GM12875 (cell line): ENCODE measurements around the gene MS4A15.
"Not testable (repeated sequence)": the region's sequence is repeated elsewhere in the genome, so short reads cannot be mapped to it uniquely, and the experiment has no call there.

ENCODE experiments used
- H3K4me3 ChIP-seq: one replicate; pipeline ENCODE4 v1.5.1; 2011; ENCODE audit warnings: low read depth, low read length, control low read depth
- TF ChIP-seq, protein P1 (sequence below): IDR thresholded peaks from 2 replicates; pipeline ENCODE4 v1.5.1; 2011; ENCODE audit warnings: low read depth, mild to moderate bottlenecking, control low read depth, inconsistent platforms, low read length, moderate library complexity, borderline replicate concordance; ENCODE audit not compliant: insufficient read depth

Gene MS4A15

DNA sequence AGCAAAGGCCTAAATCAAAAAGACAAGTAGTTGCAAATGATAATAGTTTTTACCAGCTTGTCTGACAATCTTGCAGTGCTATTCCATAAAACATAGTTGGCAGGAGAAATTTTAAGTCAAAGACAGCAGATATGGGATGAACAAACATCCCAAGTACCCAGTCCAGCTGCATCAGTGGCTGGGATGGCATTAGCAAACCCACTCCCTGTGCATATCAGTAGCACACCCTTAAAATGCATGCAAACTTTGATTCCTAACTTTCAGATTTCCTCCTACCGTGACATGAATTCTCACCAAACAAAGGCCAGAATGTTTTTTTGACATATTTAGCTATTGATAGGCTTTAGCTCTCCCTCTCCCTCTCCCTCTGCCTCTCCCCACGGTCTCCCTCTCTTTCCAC is 57.4 kb downstream of the MS4A15 start:
- no peak overlapping the region for H3K4me3 ChIP-seq
- TF ChIP-seq, protein P1, sequence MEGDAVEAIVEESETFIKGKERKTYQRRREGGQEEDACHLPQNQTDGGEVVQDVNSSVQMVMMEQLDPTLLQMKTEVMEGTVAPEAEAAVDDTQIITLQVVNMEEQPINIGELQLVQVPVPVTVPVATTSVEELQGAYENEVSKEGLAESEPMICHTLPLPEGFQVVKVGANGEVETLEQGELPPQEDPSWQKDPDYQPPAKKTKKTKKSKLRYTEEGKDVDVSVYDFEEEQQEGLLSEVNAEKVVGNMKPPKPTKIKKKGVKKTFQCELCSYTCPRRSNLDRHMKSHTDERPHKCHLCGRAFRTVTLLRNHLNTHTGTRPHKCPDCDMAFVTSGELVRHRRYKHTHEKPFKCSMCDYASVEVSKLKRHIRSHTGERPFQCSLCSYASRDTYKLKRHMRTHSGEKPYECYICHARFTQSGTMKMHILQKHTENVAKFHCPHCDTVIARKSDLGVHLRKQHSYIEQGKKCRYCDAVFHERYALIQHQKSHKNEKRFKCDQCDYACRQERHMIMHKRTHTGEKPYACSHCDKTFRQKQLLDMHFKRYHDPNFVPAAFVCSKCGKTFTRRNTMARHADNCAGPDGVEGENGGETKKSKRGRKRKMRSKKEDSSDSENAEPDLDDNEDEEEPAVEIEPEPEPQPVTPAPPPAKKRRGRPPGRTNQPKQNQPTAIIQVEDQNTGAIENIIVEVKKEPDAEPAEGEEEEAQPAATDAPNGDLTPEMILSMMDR = no peak

DNA sequence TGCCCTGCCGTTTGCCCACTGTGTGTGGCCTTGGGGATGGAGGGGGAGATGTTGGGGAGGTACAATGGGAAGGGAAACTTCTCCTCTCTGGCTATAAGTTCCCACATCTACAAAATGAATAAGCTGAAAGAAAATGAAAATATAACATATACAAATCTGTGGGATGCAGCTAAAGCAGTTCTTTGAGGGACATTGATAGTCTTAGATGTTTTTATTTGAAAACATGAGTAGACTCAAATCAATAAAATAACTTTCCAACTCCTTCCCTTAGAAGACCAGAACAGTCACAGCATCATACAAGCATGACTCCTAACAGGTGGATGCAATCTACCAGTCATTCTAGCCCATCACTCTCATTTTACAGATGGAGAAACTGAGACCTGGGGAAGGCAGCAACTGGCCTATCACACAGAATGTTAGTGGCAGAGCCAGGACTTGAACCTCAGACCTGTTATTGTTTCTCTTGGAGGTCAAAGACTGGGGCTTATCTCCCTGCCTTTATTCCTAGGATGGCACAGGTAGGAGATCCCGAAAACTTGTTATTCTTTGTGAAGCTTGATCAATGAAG is 60.0 kb downstream of the MS4A15 start:
- H3K4me3 ChIP-seq = no peak overlapping the region
- TF ChIP-seq, protein P1 = no peak

DNA sequence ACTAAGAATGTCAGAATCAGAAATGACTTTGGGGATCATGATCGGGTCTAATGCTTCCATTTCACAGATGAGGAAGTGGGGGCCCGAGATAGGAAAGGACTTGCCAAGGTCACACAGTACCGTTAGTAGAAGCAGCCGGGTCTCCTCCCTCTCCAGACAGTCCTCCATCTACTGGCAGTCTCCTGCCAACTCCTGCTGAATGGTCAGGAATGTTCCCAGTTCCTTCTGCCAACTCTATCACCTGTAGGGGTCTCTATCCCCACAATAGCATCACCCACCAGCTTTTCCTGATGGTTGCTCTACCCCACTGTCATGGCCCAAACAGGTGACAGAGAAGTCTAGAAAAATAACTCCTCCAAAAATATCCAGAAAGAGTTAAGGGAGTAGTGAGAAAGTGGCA is 61.4 kb downstream of the MS4A15 start:
- TF ChIP-seq, protein P1 = no peak
- no peak overlapping the region for H3K4me3 ChIP-seq

DNA sequence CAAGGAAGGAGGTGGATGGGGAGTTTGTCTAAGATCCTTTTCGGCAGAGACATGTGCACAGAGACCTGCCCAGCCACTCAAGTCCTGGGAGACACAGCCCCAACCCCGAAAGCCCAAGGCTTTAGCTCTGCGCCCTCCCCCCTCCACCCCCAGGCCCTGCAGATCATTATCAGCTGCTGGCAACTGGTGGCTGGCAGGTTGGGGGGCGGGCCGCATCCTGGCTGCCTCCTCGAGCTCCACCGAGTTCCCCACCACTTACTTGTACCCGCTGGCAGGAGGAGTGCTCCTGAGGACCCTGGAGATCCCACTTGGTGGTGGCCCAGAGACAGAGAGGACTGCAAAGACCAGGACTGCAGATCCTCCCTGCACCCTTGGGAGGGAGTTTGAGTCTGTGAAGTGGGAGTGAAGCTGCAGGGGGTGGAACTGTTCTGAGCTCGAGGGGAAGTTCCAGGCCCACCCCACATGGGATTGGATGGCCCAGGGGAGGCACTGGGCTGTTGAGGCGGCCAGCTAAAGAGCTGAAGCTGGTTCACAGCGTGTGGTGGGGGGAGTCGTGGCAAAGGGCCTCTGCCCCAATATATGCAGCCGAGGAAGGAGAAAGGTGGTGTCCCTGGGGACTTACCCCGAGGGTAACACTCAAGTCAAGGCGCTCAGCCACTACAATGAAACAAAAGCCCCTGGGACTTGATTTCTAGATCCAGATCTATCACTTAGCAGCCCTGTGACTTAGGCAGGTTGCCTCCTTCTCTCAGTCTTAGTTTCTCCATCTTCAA is 65.3 kb downstream of the MS4A15 start:
- no peak overlapping the region for H3K4me3 ChIP-seq
- TF ChIP-seq, protein P1 = no peak

DNA sequence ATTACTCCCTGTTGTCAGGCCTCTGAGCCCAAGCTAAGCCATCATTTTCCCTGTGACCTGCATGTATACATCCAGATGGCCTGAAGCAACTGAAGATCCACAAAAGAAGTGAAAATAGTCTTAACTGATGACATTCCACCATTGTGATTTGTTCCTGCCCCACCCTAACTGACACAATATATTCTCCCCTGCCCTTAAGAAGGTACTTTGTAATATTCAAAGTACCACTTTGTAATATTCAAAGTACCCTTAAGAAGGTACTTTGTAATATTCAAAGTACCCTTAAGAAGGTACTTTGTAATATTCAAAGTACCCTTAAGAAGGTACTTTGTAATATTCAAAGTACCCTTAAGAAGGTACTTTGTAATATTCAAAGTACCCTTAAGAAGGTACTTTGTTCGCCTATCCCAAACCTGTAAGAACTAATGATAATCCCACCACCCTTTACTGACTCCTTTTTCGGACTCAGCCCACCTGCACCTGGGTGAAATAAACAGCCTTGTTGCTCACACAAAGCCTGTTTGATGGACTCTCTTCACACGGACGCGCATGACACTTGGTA is 67.2 kb downstream of the MS4A15 start:
- H3K4me3 ChIP-seq = not testable (repeated sequence)

DNA sequence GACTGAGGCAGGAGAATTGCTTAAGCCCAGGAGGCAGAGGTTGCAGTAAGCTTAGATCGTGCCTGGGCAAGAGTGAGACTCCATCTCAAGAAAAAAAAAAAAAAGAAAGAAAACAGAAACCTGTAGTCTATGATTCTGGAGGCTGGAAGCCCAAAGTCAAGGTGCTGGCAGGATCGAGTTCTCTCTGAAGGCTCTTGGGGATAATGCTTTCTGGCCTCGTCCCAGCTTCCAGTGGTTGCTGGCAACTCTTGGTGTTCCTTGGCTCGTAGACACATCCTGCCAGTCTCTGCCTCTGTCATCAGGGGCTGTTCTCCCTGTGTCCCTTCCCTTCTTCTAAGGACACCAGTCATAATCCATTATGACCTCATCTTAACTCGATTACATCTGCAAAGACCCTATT is 68.5 kb downstream of the MS4A15 start:
- no peak overlapping the region for H3K4me3 ChIP-seq
- TF ChIP-seq, protein P1 = no peak

DNA sequence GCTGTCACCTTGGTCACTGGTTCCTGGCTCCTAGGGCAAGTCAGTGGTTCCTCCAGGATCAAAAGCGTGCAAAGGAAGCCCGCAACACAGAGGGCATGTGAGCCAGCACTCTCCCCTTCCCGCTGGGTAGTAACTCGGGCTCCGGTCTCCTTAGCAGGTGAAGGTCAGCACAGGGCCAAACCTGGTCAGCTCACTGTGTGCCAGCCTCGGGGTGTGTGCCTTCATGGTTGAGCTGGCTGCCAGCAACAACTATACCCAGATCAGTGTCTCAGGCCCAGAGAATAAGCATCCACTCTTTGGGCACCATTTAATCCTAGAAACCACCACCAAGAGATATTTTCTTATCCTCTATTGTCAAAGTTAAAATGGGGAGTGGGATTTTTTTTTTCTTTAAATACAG is 69.1 kb downstream of the MS4A15 start:
- TF ChIP-seq, protein P1 = no peak
- no peak overlapping the region for H3K4me3 ChIP-seq
